Measurements from ENCODE around the gene FRRS1.

DNA sequence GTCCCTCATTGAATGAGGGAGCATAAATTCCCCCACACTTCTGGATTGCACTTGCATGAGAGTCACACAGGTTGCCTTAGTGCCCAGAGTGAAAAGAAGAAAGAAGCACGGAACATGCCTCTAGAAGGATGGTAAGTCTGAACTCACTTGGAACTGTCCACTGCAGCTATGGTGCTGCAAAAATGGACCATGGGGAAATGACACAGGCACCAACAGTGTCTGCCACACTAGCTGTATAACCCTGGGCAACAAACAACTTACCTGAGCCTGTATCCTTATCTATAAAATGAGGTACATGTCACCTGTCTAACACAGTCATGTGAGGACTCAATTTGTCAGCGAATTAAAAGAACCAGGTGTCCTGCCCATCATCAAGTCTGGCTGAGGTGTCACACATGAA is 69.8 kb downstream of the FRRS1 start:
- TF ChIP-seq, protein P1, sequence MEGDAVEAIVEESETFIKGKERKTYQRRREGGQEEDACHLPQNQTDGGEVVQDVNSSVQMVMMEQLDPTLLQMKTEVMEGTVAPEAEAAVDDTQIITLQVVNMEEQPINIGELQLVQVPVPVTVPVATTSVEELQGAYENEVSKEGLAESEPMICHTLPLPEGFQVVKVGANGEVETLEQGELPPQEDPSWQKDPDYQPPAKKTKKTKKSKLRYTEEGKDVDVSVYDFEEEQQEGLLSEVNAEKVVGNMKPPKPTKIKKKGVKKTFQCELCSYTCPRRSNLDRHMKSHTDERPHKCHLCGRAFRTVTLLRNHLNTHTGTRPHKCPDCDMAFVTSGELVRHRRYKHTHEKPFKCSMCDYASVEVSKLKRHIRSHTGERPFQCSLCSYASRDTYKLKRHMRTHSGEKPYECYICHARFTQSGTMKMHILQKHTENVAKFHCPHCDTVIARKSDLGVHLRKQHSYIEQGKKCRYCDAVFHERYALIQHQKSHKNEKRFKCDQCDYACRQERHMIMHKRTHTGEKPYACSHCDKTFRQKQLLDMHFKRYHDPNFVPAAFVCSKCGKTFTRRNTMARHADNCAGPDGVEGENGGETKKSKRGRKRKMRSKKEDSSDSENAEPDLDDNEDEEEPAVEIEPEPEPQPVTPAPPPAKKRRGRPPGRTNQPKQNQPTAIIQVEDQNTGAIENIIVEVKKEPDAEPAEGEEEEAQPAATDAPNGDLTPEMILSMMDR (IDR thresholded peaks at IDR 0.05; ENCODE audit: poor library complexity, severe bottlenecking): no peak
- TF ChIP-seq EZH2 (IDR thresholded peaks at IDR 0.05; ENCODE audit: borderline replicate concordance, insufficient read depth, low read length, poor library complexity, severe bottlenecking): no peak
- no peak for TF ChIP-seq POLR2AphosphoS5 (IDR thresholded peaks at IDR 0.05)
- TF ChIP-seq, protein P2, sequence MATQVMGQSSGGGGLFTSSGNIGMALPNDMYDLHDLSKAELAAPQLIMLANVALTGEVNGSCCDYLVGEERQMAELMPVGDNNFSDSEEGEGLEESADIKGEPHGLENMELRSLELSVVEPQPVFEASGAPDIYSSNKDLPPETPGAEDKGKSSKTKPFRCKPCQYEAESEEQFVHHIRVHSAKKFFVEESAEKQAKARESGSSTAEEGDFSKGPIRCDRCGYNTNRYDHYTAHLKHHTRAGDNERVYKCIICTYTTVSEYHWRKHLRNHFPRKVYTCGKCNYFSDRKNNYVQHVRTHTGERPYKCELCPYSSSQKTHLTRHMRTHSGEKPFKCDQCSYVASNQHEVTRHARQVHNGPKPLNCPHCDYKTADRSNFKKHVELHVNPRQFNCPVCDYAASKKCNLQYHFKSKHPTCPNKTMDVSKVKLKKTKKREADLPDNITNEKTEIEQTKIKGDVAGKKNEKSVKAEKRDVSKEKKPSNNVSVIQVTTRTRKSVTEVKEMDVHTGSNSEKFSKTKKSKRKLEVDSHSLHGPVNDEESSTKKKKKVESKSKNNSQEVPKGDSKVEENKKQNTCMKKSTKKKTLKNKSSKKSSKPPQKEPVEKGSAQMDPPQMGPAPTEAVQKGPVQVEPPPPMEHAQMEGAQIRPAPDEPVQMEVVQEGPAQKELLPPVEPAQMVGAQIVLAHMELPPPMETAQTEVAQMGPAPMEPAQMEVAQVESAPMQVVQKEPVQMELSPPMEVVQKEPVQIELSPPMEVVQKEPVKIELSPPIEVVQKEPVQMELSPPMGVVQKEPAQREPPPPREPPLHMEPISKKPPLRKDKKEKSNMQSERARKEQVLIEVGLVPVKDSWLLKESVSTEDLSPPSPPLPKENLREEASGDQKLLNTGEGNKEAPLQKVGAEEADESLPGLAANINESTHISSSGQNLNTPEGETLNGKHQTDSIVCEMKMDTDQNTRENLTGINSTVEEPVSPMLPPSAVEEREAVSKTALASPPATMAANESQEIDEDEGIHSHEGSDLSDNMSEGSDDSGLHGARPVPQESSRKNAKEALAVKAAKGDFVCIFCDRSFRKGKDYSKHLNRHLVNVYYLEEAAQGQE (IDR thresholded peaks at IDR 0.05; ENCODE audit: borderline replicate concordance): no peak

All from neural cell (in vitro differentiated cells).